GM12865 (cell line): Measurements from ENCODE around the gene APOC4.
"Not testable (repeated sequence)": the region's sequence is repeated elsewhere in the genome, so short reads cannot be mapped to it uniquely, and the experiment has no call there.

Source experiments
- DNase-seq: peaks from one replicate; pipeline ENCODE4 v3.0.0; 2010; ENCODE audit warnings: low read depth
- H3K4me3 ChIP-seq: 2 replicates; pipeline ENCODE4 v1.5.1; 2011; ENCODE audit warnings: mild to moderate bottlenecking, low read depth, low read length, control low read depth
- CTCF ChIP-seq: IDR thresholded peaks from 2 replicates; pipeline ENCODE4 v1.5.1; 2011; ENCODE audit warnings: low read length, control low read depth, low read depth, inconsistent platforms; ENCODE audit not compliant: insufficient read depth; ENCODE audit errors: missing control alignments

Gene APOC4

GRCh38 chr19:44908074-44908835 is 33.8 kb upstream of the APOC4 start:
- no peak for DNase-seq
- TF ChIP-seq CTCF, result no peak
- no peak overlapping the region for H3K4me3 ChIP-seq

DNA sequence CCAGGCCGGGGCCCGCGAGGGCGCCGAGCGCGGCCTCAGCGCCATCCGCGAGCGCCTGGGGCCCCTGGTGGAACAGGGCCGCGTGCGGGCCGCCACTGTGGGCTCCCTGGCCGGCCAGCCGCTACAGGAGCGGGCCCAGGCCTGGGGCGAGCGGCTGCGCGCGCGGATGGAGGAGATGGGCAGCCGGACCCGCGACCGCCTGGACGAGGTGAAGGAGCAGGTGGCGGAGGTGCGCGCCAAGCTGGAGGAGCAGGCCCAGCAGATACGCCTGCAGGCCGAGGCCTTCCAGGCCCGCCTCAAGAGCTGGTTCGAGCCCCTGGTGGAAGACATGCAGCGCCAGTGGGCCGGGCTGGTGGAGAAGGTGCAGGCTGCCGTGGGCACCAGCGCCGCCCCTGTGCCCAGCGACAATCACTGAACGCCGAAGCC is 33.2 kb upstream of the APOC4 start:
- TF ChIP-seq CTCF, result no peak
- no peak for DNase-seq
- H3K4me3 ChIP-seq, result no peak overlapping the region

- TF ChIP-seq CTCF, result no peak
- H3K4me3 ChIP-seq, result no peak overlapping the region
- no peak for DNase-seq
Observed at GRCh38 chr19:44909775-44910174, 32.3 kb upstream of the APOC4 start.

DNA sequence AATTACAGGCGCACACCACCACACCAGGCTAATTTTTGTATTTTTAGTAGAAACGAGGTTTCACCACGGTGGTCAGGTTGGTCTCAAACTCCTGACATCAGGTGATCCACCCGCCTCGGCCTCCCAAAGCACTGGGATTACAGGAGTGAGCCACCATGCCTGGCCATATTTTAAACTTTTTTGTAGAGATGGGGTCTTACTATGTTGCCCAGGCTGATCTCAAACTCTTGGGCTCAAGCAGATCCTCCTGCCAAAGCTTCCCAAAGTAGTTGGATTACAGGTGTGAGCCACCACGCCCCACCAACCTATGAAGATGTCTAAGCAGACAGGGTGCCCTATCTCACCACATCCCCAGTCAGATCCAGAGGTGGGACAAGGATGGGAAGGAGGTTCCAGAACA is 30.1 kb upstream of the APOC4 start:
- not testable (repeated sequence) for DNase-seq, H3K4me3 ChIP-seq

GRCh38 chr19:44912854-44913253 is 29.2 kb upstream of the APOC4 start:
- no peak overlapping the region for H3K4me3 ChIP-seq
- no peak for TF ChIP-seq CTCF
- DNase-seq, result no peak

DNA sequence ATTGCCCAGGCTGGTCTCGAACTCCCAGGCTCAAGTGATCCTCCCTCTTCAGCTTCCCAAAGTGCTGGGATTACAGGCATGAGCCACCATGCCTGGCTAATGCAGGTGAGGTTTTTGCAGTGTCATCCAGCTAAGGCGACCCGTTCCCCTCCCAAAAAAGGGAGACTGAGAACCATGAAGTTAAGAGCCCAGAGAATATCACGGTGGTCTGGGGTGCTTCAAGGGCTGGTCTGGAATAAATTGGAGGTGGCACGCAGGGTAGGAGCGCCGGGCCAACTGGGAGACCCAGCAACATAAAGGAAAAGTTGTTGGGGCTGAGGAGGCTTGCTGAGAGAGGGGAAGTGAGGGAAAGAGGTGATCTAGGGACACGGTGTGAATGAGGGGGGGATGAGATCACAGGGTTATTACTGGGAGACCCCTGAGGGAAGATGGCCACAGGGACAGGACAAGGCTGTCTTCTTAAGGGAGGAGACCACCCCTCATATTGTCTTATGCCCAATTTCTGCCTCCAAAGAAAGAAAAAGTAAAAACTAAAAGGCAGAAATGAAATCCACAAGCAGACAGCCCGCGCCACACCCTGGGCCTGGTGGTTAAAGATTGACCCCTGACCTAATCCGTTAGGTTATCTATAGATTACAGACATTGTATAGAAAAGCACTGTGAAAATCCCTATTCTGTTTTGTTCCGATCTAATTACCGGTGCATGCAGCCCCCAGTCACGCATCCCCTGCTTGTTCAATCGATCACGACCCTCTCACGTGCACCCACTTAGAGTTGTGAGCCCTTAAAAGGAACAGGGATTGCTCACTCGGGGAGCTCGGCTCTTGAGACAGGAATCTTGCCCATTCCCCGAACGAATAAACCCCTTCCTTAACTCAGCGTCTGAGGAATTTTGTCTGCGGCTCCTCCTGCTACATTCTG is 28.3 kb upstream of the APOC4 start:
- H3K4me3 ChIP-seq, DNase-seq: not testable (repeated sequence)

DNA sequence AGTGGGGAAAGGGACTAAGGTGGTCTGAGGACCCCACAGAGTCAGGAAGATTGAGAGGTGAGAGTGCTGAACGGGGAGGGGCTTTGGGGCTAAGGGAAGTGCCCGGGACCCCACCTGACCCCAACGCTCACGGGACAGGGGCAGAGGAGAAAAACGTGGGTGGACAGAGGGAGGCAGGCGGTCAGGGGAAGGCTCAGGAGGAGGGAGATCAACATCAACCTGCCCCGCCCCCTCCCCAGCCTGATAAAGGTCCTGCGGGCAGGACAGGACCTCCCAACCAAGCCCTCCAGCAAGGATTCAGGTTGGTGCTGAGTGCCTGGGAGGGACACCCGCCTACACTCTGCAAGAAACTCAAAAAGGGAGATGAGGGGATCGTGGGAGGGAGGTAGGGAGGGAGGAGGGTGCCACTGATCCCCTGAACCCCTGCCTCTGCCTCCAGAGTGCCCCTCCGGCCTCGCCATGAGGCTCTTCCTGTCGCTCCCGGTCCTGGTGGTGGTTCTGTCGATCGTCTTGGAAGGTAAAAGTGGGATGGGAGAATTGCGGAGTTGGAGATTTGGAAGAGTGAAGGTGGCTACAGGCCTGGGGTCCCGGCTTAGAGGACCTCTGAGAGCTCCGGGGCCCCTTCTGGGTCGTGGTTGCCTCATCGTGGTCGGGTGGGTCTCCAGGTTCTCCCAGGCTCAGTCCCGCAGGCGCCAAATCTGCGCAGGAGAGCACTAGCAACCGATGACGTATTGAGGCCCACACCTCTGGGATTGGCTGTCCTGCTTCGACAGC is 27.4 kb upstream of the APOC4 start, which contains the start of gene APOC1:
TSS of gene APOC1 (plus strand) at position 176 of the 774 bp plus-strand sequence. CDS start at position 460, 284 bp downstream.
- DNase-seq, result peak; percentile 82
- H3K4me3 ChIP-seq, result peak within 1 kb of the TSS; percentile 62

- no peak for DNase-seq
- H3K4me3 ChIP-seq, result no peak overlapping the region
- TF ChIP-seq CTCF, result no peak
Observed at GRCh38 chr19:44924243-44924725, 17.8 kb upstream of the APOC4 start.
